ENCODE data around the gene ATG4C. TPM values are rescaled to one million over a fixed set of nuclear protein-coding genes. Genes with fewer than 3 reads are reported as not detected.

ATG4C gene
- total and polyA plus RNA-seq, 2 of the 13 experiments (the other 11 are each of a cell fraction or from before 2014, with no cell fraction given), result 4.0 to 11.2 TPM

GRCh38 chr1:62783736-62784508 lies at the start of gene ATG4C (continued):
- TF ChIP-seq ZFY (CRISPR knock-in tag; IDR thresholded peaks at IDR 0.05) (peak; percentile 98), NONO (IDR thresholded peaks at IDR 0.05) (no peak), NONO (CRISPR knock-in tag; conservative IDR thresholded peaks at IDR 0.05) (peak; percentile 60; the same call in 1 of the 2 replicates), HNF4G (IDR thresholded peaks at IDR 0.05; ENCODE audit: borderline replicate concordance, low read depth, low read length) (no peak; the same call in 1 of the 2 replicates), HNF4G (CRISPR knock-in tag; IDR thresholded peaks at IDR 0.05; ENCODE audit: borderline replicate concordance, low read depth) (no peak), NR2F1 (CRISPR knock-in tag; IDR thresholded peaks at IDR 0.05) (no peak), ZNF781 (CRISPR knock-in tag; IDR thresholded peaks at IDR 0.05; ENCODE audit: borderline replicate concordance, not compliant biosample characterization) (peak; percentile 63), ZBTB44 (CRISPR knock-in tag; IDR thresholded peaks at IDR 0.05) (no peak), IKZF5 (CRISPR knock-in tag; IDR thresholded peaks at IDR 0.05) (peak; percentile 82), MTERF4 (CRISPR knock-in tag; IDR thresholded peaks at IDR 0.05) (no peak), TOPORS (CRISPR knock-in tag; IDR thresholded peaks at IDR 0.05) (no peak), ZNF124 (CRISPR knock-in tag; IDR thresholded peaks at IDR 0.05) (peak; percentile 61; the same call in 1 of the 2 replicates)
